HCT116 (cell line): ENCODE data around the gene ATXN2. TPM values are rescaled to one million over a fixed set of nuclear protein-coding genes. Genes with fewer than 3 reads are reported as not detected.

Experiments used
- ATAC-seq: fragments of 200-7000 bp; cut with Tn5 transposase; 2 replicates; pipeline ENCODE4 v1.9.1; 2020; ENCODE audit warnings: mild to moderate bottlenecking, moderate library complexity
- BruUV-seq: library from RNA; stranded (reverse); fragments of 400-500 nt; replicated peaks from 2 replicates; lab custom pipeline; 2021; lab: Mats Ljungman, UMichigan
- CTCF ChIA-PET: fragments of 300-600 bp; sonication (Branson Sonifier 250); formaldehyde crosslinking; loops from one replicate; lab custom pipeline; 2021; ENCODE audit warnings: antibody characterized with exemption; lab: Charles Lee
- POLR2A ChIA-PET: fragments of 300-600, 350-600 bp; sonication (Branson Sonifier 250); formaldehyde crosslinking; loops from one replicate; lab custom pipeline; 2021; ENCODE audit warnings: antibody characterized with exemption; lab: Charles Lee
- RAD21 ChIA-PET, 2 experiments: fragments of 300-600 bp; sonication (Branson Sonifier 250); formaldehyde crosslinking; loops; one replicate each; lab custom pipeline; 2023; ENCODE audit warnings: low total read pairs in 2 of 2; ENCODE audit not compliant: uncharacterized antibody in 2 of 2, unreplicated experiment in 2 of 2, low non-redundant PET in 1 of 2; lab: Charles Lee
- DNase-seq: peaks from one replicate; pipeline ENCODE4 v3.0.0-alpha.2; 2010; ENCODE audit warnings: low read depth, low spot score
- H2AFZ ChIP-seq: fragments of 200-600 bp; shearing (Covaris generic), sonication (generic); 2 replicates; pipeline ENCODE4 v1.6.1; 2017; ENCODE audit warnings: low read depth, mixed run types, mixed read lengths, antibody characterized with exemption, low read length; ENCODE audit not compliant: poor library complexity, severe bottlenecking
- H3K27ac ChIP-seq: 2 replicates; pipeline ENCODE4 v1.5.1; 2012; ENCODE audit warnings: low read depth, low read length
- H3K27me3 ChIP-seq: fragments of 200-600 bp; sonication (generic); 2 replicates; pipeline ENCODE4 v1.6.1; 2016; ENCODE audit warnings: mixed run types, low read length, mixed read lengths; ENCODE audit not compliant: insufficient read depth
- H3K36me3 ChIP-seq, 2 experiments: fragments of 200-500 bp in 1 of 2; fragments of 200-600 bp in 1 of 2; sonication (Bioruptor generic) in 1 of 2; sonication (generic) in 1 of 2; 2 replicates each; pipeline versions ENCODE4 v1.5.1 to v1.6.1; 2014 to 2016; ENCODE audit warnings: low read length in 2 of 2, inconsistent platforms in 1 of 2, mixed read lengths in 1 of 2, mixed run types in 1 of 2; ENCODE audit not compliant: insufficient read depth in 2 of 2, control insufficient read depth in 1 of 2
- H3K4me1 ChIP-seq, 2 experiments: fragments of 200-600 bp in 1 of 2; sonication (generic) in 1 of 2; 2 replicates each; pipeline versions ENCODE4 v1.5.1 to v1.6.1; 2012 to 2017; ENCODE audit warnings: low read length in 2 of 2, inconsistent platforms in 1 of 2, mild to moderate bottlenecking in 1 of 2, mixed read lengths in 1 of 2, mixed run types in 1 of 2, moderate library complexity in 1 of 2; ENCODE audit not compliant: insufficient read depth in 2 of 2, control insufficient read depth in 1 of 2
- H3K4me2 ChIP-seq: fragments of 200-600 bp; sonication (generic); 2 replicates; pipeline ENCODE4 v1.6.1; 2017; ENCODE audit warnings: mixed run types, low read length, mixed read lengths
- H3K4me3 ChIP-seq, 2 experiments: fragments of 200-600 bp in 1 of 2; sonication (generic) in 1 of 2; replicated peaks in 1 of 2; 2 replicates each; pipeline ENCODE4 v1.5.1; 2011 to 2016; ENCODE audit warnings: low read length in 2 of 2, control low read depth in 1 of 2, low read depth in 1 of 2, mild to moderate bottlenecking in 1 of 2, mixed read lengths in 1 of 2, mixed run types in 1 of 2
- H3K79me2 ChIP-seq: fragments of 200-600 bp; sonication (generic); 2 replicates; pipeline ENCODE4 v1.6.1; 2017; ENCODE audit warnings: mild to moderate bottlenecking, mixed run types, low read length, moderate library complexity, mixed read lengths; ENCODE audit not compliant: insufficient read depth
- H3K9ac ChIP-seq: fragments of 200-600 bp; sonication (generic); 2 replicates; pipeline ENCODE4 v1.6.1; 2016; ENCODE audit warnings: low read length, mixed read lengths
- H3K9me2 ChIP-seq: fragments of 200-600 bp; sonication (generic), shearing (Covaris generic); 2 replicates; pipeline ENCODE4 v1.6.1; 2017; ENCODE audit warnings: mixed run types, mild to moderate bottlenecking, moderate library complexity; ENCODE audit not compliant: insufficient read depth
- H3K9me3 ChIP-seq, 2 experiments: fragments of 200-500 bp in 1 of 2; fragments of 200-600 bp in 1 of 2; sonication (Bioruptor generic) in 1 of 2; sonication (generic) in 1 of 2; 2 replicates each; pipeline ENCODE4 v1.6.1; 2014 to 2017; ENCODE audit warnings: low read length in 2 of 2, mixed read lengths in 2 of 2, inconsistent platforms in 1 of 2, low read depth in 1 of 2, mild to moderate bottlenecking in 1 of 2, mixed run types in 1 of 2, moderate library complexity in 1 of 2; ENCODE audit not compliant: control insufficient read depth in 1 of 2, insufficient read depth in 1 of 2
- H4K20me1 ChIP-seq: fragments of 200-600 bp; sonication (generic), shearing (Covaris generic); 2 replicates; pipeline ENCODE4 v1.6.1; 2017; ENCODE audit warnings: mixed run types, mild to moderate bottlenecking, moderate library complexity; ENCODE audit not compliant: insufficient read depth
- CBX3 ChIP-seq: IDR thresholded peaks from 2 replicates; pipeline ENCODE4 v1.6.1; 2012; ENCODE audit warnings: low read depth
- CEBPB ChIP-seq: IDR thresholded peaks from 2 replicates; pipeline ENCODE4 v1.6.1; 2012; ENCODE audit warnings: low read depth
- EGR1 ChIP-seq: IDR thresholded peaks from 2 replicates; pipeline ENCODE4 v1.6.1; 2012; ENCODE audit warnings: low read depth
- ELF1 ChIP-seq: IDR thresholded peaks from 2 replicates; pipeline ENCODE4 v1.6.1; 2012; ENCODE audit warnings: low read depth, borderline replicate concordance
- EZH2 ChIP-seq: fragments of 200-600 bp; sonication (generic); IDR thresholded peaks from 2 replicates; pipeline ENCODE4 v1.6.1; 2017; ENCODE audit warnings: antibody characterized with exemption, mixed run types
- EZH2phosphoT487 ChIP-seq: fragments of 200-600 bp; IDR thresholded peaks from 2 replicates; pipeline ENCODE4 v1.6.1; 2018; ENCODE audit warnings: antibody characterized with exemption, borderline replicate concordance
- JUND ChIP-seq: IDR thresholded peaks from 2 replicates; pipeline ENCODE4 v1.6.1; 2012
- POLR2A ChIP-seq: IDR thresholded peaks from 2 replicates; pipeline ENCODE4 v1.7.0; 2011; ENCODE audit warnings: borderline replicate concordance; ENCODE audit not compliant: insufficient read depth, insufficient read length; ENCODE audit errors: extremely low read depth
- POLR2AphosphoS5 ChIP-seq: IDR thresholded peaks from 2 replicates; pipeline ENCODE4 v1.6.1; 2011; ENCODE audit warnings: mild to moderate bottlenecking, low read depth, low read length, moderate library complexity
- SIN3A ChIP-seq: IDR thresholded peaks from 2 replicates; pipeline ENCODE4 v1.6.1; 2012; ENCODE audit warnings: low read depth
- SP1 ChIP-seq: IDR thresholded peaks from 2 replicates; pipeline ENCODE4 v1.6.1; 2012; ENCODE audit warnings: low read depth
- SRF ChIP-seq: IDR thresholded peaks from 2 replicates; pipeline ENCODE4 v1.6.1; 2012; ENCODE audit warnings: low read depth
- TCF7L2 ChIP-seq: IDR thresholded peaks from 2 replicates; pipeline ENCODE4 v1.7.0; 2011; ENCODE audit warnings: borderline replicate concordance, inconsistent platforms; ENCODE audit not compliant: insufficient read depth, insufficient read length; ENCODE audit errors: extremely low read depth
- YY1 ChIP-seq: IDR thresholded peaks from 2 replicates; pipeline ENCODE4 v1.6.1; 2011; ENCODE audit warnings: low read length, low read depth, moderate library complexity, mild to moderate bottlenecking; ENCODE audit not compliant: insufficient replicate concordance; ENCODE audit errors: extremely low read depth
- ZFX ChIP-seq: fragments of 450-650 bp; IDR thresholded peaks from 2 replicates; pipeline ENCODE4 v1.6.1; 2017
- ZNF274 ChIP-seq: fragments of 200-500 bp; sonication (Bioruptor generic); IDR thresholded peaks from 2 replicates; pipeline ENCODE4 v1.6.1; 2014; ENCODE audit warnings: mild to moderate bottlenecking, low read depth, low read length, inconsistent platforms
- intact Hi-C: fragments of 100-400 bp; cut with micrococcal nuclease; formaldehyde crosslinking; loops from 2 replicates; pipeline ENCODE4 v1.10.0; 2022
- total RNA-seq: library from RNA; stranded (reverse); gene quantifications from one replicate; pipeline ENCODE4 v1.2.1, GENCODE V29; 2021; ENCODE audit not compliant: unreplicated experiment
- TF ChIP-seq, protein P1 (sequence below): IDR thresholded peaks from 2 replicates; pipeline ENCODE4 v1.6.1; 2012
- TF ChIP-seq, protein P2 (sequence below): IDR thresholded peaks from 2 replicates; pipeline ENCODE4 v1.6.1; 2011; ENCODE audit warnings: mild to moderate bottlenecking, low read length, moderate library complexity; ENCODE audit not compliant: insufficient replicate concordance; ENCODE audit errors: extremely low read depth
- TF ChIP-seq, protein P3 (sequence below), 3 experiments: fragments of 200-600 bp in 1 of 3; sonication (generic) in 1 of 3; IDR thresholded peaks in 2 of 3; conservative IDR thresholded peaks in 1 of 3; 2 replicates each; pipeline ENCODE4 v1.5.1; 2012 to 2017; ENCODE audit warnings: low read depth in 2 of 3, low read length in 2 of 3, antibody characterized with exemption in 1 of 3, borderline replicate concordance in 1 of 3, control low read depth in 1 of 3, mild to moderate bottlenecking in 1 of 3, mixed read lengths in 1 of 3, mixed run types in 1 of 3, moderate library complexity in 1 of 3; ENCODE audit not compliant: insufficient read depth in 1 of 3

Gene ATXN2
- total RNA-seq, 1 experiment from 2014 or later: 72.7 TPM

- no peaks in the 10 kb centered on the region for H3K9me3 ChIP-seq
- peak; percentile 7; the same call in 1 of the 2 replicates for ATAC-seq
- no peak overlapping the region for H2AFZ ChIP-seq
- no peak overlapping the region for H3K4me2 ChIP-seq
- H3K79me2 ChIP-seq: no peaks in the 10 kb centered on the region; the same call in 1 of the 2 replicates
- H4K20me1 ChIP-seq: no peaks in the 10 kb centered on the region
- no peak overlapping the region for H3K27ac ChIP-seq
- DNase-seq: no peak
- H3K36me3 ChIP-seq: peaks cover 5 to 18% of the 10 kb centered on the region in 2 experiments; a peak in 2 of 4 replicates
- peaks cover 0 to 17% of the 10 kb centered on the region in 2 experiments; a peak in 1 of 4 replicates for H3K4me1 ChIP-seq
- CTCF ChIA-PET: interaction anchor here (1.1 to 1.2 kb wide), 3 partner anchors 10 to 231 kb away, joined by 3 to 6 read pairs (median 3); no protein-coding TSS in a partner anchor
- intact Hi-C loops: no loop called here
- H3K9ac ChIP-seq: no peak overlapping the region
- RAD21 ChIA-PET: interaction anchor here in 1 of 2 experiments (1.2 kb wide), 1 partner anchor 9 kb away, joined by 3 read pairs; no protein-coding TSS in a partner anchor
- H3K9me2 ChIP-seq: no peaks in the 10 kb centered on the region
- no peaks in the 10 kb centered on the region for H3K27me3 ChIP-seq
- no peak overlapping the region for H3K4me3 ChIP-seq
- TF ChIP-seq CEBPB (no peak), EGR1 (no peak), TCF7L2 (no peak), CBX3 (no peak), YY1 (no peak), POLR2A (no peak), SP1 (no peak), POLR2AphosphoS5 (no peak), EZH2phosphoT487 (no peak), EZH2 (no peak), ELF1 (no peak), SRF (no peak), ZNF274 (no peak), JUND (no peak), SIN3A (no peak), ZFX (no peak)
- TF ChIP-seq, protein P1, sequence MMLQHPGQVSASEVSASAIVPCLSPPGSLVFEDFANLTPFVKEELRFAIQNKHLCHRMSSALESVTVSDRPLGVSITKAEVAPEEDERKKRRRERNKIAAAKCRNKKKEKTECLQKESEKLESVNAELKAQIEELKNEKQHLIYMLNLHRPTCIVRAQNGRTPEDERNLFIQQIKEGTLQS: no peak
- TF ChIP-seq, protein P2, sequence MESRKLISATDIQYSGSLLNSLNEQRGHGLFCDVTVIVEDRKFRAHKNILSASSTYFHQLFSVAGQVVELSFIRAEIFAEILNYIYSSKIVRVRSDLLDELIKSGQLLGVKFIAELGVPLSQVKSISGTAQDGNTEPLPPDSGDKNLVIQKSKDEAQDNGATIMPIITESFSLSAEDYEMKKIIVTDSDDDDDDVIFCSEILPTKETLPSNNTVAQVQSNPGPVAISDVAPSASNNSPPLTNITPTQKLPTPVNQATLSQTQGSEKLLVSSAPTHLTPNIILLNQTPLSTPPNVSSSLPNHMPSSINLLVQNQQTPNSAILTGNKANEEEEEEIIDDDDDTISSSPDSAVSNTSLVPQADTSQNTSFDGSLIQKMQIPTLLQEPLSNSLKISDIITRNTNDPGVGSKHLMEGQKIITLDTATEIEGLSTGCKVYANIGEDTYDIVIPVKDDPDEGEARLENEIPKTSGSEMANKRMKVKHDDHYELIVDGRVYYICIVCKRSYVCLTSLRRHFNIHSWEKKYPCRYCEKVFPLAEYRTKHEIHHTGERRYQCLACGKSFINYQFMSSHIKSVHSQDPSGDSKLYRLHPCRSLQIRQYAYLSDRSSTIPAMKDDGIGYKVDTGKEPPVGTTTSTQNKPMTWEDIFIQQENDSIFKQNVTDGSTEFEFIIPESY: no peak
- TF ChIP-seq, protein P3, sequence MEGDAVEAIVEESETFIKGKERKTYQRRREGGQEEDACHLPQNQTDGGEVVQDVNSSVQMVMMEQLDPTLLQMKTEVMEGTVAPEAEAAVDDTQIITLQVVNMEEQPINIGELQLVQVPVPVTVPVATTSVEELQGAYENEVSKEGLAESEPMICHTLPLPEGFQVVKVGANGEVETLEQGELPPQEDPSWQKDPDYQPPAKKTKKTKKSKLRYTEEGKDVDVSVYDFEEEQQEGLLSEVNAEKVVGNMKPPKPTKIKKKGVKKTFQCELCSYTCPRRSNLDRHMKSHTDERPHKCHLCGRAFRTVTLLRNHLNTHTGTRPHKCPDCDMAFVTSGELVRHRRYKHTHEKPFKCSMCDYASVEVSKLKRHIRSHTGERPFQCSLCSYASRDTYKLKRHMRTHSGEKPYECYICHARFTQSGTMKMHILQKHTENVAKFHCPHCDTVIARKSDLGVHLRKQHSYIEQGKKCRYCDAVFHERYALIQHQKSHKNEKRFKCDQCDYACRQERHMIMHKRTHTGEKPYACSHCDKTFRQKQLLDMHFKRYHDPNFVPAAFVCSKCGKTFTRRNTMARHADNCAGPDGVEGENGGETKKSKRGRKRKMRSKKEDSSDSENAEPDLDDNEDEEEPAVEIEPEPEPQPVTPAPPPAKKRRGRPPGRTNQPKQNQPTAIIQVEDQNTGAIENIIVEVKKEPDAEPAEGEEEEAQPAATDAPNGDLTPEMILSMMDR (IDR thresholded peaks at IDR 0.05 in 2 of 3, conservative IDR thresholded peaks at IDR 0.05 in 1 of 3; ENCODE audit: borderline replicate concordance in 1 of 3, insufficient read depth in 1 of 3, low read depth in 2 of 3, low read length in 2 of 3): no peak
- no TSS peak for BruUV-seq
- POLR2A ChIA-PET: no interaction called here
Measured at GRCh38 chr12:111442301-111443045, 156.6 kb downstream of the ATXN2 start.
